Ishikawa (cell line): ENCODE results near the gene CNN3.

Experiments used
- CEBPB ChIP-seq: IDR thresholded peaks from 2 replicates; pipeline ENCODE4 v1.6.1; 2012
- CREB1 ChIP-seq: IDR thresholded peaks from 2 replicates; pipeline ENCODE4 v1.6.1; 2012; ENCODE audit warnings: low read depth
- EGR1 ChIP-seq: IDR thresholded peaks from 2 replicates; pipeline ENCODE4 v1.6.1; 2012
- EP300 ChIP-seq: IDR thresholded peaks from 2 replicates; pipeline ENCODE4 v1.6.1; 2012; ENCODE audit warnings: borderline replicate concordance
- FOXM1 ChIP-seq: IDR thresholded peaks from 2 replicates; pipeline ENCODE4 v1.6.1; 2012; ENCODE audit warnings: low read depth, borderline replicate concordance
- MAX ChIP-seq: IDR thresholded peaks from 2 replicates; pipeline ENCODE4 v1.6.1; 2012
- NFIC ChIP-seq: IDR thresholded peaks from 2 replicates; pipeline ENCODE4 v1.6.1; 2012
- RAD21 ChIP-seq: IDR thresholded peaks from 2 replicates; pipeline ENCODE4 v1.6.1; 2012; ENCODE audit warnings: low read depth
- REST ChIP-seq: IDR thresholded peaks from 2 replicates; pipeline ENCODE4 v1.6.1; 2012; ENCODE audit warnings: low read depth, mild to moderate bottlenecking
- TAF1 ChIP-seq: IDR thresholded peaks from 2 replicates; pipeline ENCODE4 v1.6.1; 2012; ENCODE audit warnings: low read depth, mild to moderate bottlenecking
- TCF12 ChIP-seq: IDR thresholded peaks from 2 replicates; pipeline ENCODE4 v1.6.1; 2012; ENCODE audit warnings: low read depth
- TEAD4 ChIP-seq: IDR thresholded peaks from 2 replicates; pipeline ENCODE4 v1.6.1; 2012
- USF1 ChIP-seq: IDR thresholded peaks from 2 replicates; pipeline ENCODE4 v1.6.1; 2012
- YY1 ChIP-seq: IDR thresholded peaks from 2 replicates; pipeline ENCODE4 v1.6.1; 2012; ENCODE audit warnings: low read depth
- ZBTB7A ChIP-seq: IDR thresholded peaks from 2 replicates; pipeline ENCODE4 v1.6.1; 2012; ENCODE audit warnings: low read depth

CNN3 gene

GRCh38 chr1:94873520-94874351 lies 53.2 kb downstream of the CNN3 start:
- TF ChIP-seq ZBTB7A (no peak), RAD21 (no peak), TAF1 (no peak), TEAD4 (no peak), FOXM1 (no peak), CREB1 (no peak), NFIC (no peak), EP300 (no peak), REST (no peak), CEBPB (no peak), MAX (no peak), TCF12 (no peak), EGR1 (no peak), YY1 (no peak), USF1 (no peak)

GRCh38 chr1:94872771-94873495 lies 54.0 kb downstream of the CNN3 start:
- no peak for TF ChIP-seq YY1
- no peak for TF ChIP-seq FOXM1
- TF ChIP-seq CREB1: no peak
- no peak for TF ChIP-seq RAD21
- TF ChIP-seq TAF1: no peak
- no peak for TF ChIP-seq USF1
- no peak for TF ChIP-seq MAX

- TF ChIP-seq USF1 (no peak), NFIC (no peak), TCF12 (no peak), CREB1 (no peak), EGR1 (no peak), TEAD4 (no peak), YY1 (no peak), REST (no peak), CEBPB (no peak), MAX (no peak), FOXM1 (no peak), RAD21 (no peak)
Observed at GRCh38 chr1:94871031-94871430, 55.9 kb downstream of the CNN3 start.

- TF ChIP-seq REST: no peak
- no peak for TF ChIP-seq MAX
- TF ChIP-seq CEBPB: no peak
- TF ChIP-seq USF1: no peak
- no peak for TF ChIP-seq CREB1
- TF ChIP-seq EGR1: no peak
- TF ChIP-seq EP300: no peak
- TF ChIP-seq YY1: no peak
- TF ChIP-seq RAD21: no peak
- no peak for TF ChIP-seq TEAD4
Observed at GRCh38 chr1:94866164-94866807, 60.6 kb downstream of the CNN3 start.
